PFSK-1 (cell line): Measurements from ENCODE around the gene TAF8.

ENCODE experiments used
- FOXP2 ChIP-seq: optimal IDR thresholded peaks from 2 replicates; pipeline ENCODE3; 2011; ENCODE audit warnings: borderline replicate concordance, control low read depth, inconsistent platforms; ENCODE audit not compliant: insufficient read depth; ENCODE audit errors: extremely low read length, extremely low read depth
- POLR2AphosphoS5 ChIP-seq: IDR thresholded peaks from 2 replicates; pipeline ENCODE4 v1.6.1; 2012; ENCODE audit warnings: low read depth, mild to moderate bottlenecking, control low read depth, low read length, moderate library complexity
- REST ChIP-seq, 2 experiments: IDR thresholded peaks; 2 replicates each; pipeline versions ENCODE4 v1.6.1 to v1.8.0; 2011 to 2012; ENCODE audit warnings: low read depth in 2 of 2, low read length in 2 of 2, control low read depth in 1 of 2, inconsistent platforms in 1 of 2, mild to moderate bottlenecking in 1 of 2, moderate library complexity in 1 of 2; ENCODE audit not compliant: insufficient read depth in 1 of 2
- SIN3A ChIP-seq: IDR thresholded peaks from 2 replicates; pipeline ENCODE4 v1.6.1; 2012; ENCODE audit warnings: mild to moderate bottlenecking, low read length, moderate library complexity, borderline replicate concordance; ENCODE audit not compliant: insufficient read depth
- TAF1 ChIP-seq: IDR thresholded peaks from 2 replicates; pipeline ENCODE4 v1.6.1; 2012; ENCODE audit warnings: low read length, control low read depth, borderline replicate concordance; ENCODE audit not compliant: insufficient read depth

- no peak for TF ChIP-seq POLR2AphosphoS5
- TF ChIP-seq TAF1: no peak
- TF ChIP-seq REST (IDR thresholded peaks at IDR 0.05; ENCODE audit: insufficient read depth in 1 of 2, low read depth in 2 of 2, low read length in 2 of 2): no peak
- TF ChIP-seq SIN3A: no peak
- TF ChIP-seq FOXP2: no peak
Observed at GRCh38 chr6:42021847-42022754, 28.2 kb upstream of the TAF8 start.
